Myocyte (in vitro differentiated cells): ENCODE measurements around the gene DNAH9. TPM values are rescaled to one million over a fixed set of nuclear protein-coding genes. Genes with fewer than 3 reads are reported as not detected.

Experiments used
- DNase-seq: peaks from one replicate; pipeline ENCODE4 v3.0.0-alpha.2; 2012; ENCODE audit warnings: low read depth
- total RNA-seq: library from RNA; depleted of rRNA; stranded (reverse); fragments of >200 nt; gene quantifications from 2 replicates; pipeline ENCODE4 v1.2.3, GENCODE V29; 2014

DNAH9 gene
- total RNA-seq, 1 donor from 2014 or later = not detected

GRCh38 chr17:11668618-11669017, 70.3 kb downstream of the DNAH9 start:
- no peak for DNase-seq

GRCh38 chr17:11671126-11671525, 72.9 kb downstream of the DNAH9 start:
- DNase-seq = no peak

GRCh38 chr17:11682646-11683045, 84.4 kb downstream of the DNAH9 start:
- DNase-seq = no peak

GRCh38 chr17:11690681-11691080, 92.4 kb downstream of the DNAH9 start:
- no peak for DNase-seq

- DNase-seq = no peak
Measured at GRCh38 chr17:11692688-11693087, 94.4 kb downstream of the DNAH9 start.

GRCh38 chr17:11693284-11693683, 95.0 kb downstream of the DNAH9 start:
- no peak for DNase-seq

GRCh38 chr17:11700668-11701067, 102.4 kb downstream of the DNAH9 start:
- DNase-seq = no peak

- DNase-seq = no peak
Measured at GRCh38 chr17:11701911-11702310, 103.6 kb downstream of the DNAH9 start.

- DNase-seq = no peak
Measured at GRCh38 chr17:11704041-11704440, 105.8 kb downstream of the DNAH9 start.

GRCh38 chr17:11705111-11705510, 106.8 kb downstream of the DNAH9 start:
- no peak for DNase-seq

GRCh38 chr17:11707586-11707985, 109.3 kb downstream of the DNAH9 start:
- no peak for DNase-seq

GRCh38 chr17:11712456-11712855, 114.2 kb downstream of the DNAH9 start:
- DNase-seq = no peak

GRCh38 chr17:11719203-11719602, 120.9 kb downstream of the DNAH9 start:
- no peak for DNase-seq

- DNase-seq = no peak
Measured at GRCh38 chr17:11719856-11720255, 121.6 kb downstream of the DNAH9 start.

GRCh38 chr17:11720816-11721215, 122.5 kb downstream of the DNAH9 start:
- no peak for DNase-seq

- no peak for DNase-seq
Measured at GRCh38 chr17:11730747-11731146, 132.5 kb downstream of the DNAH9 start.

- DNase-seq = no peak
Measured at GRCh38 chr17:11736613-11737312, 138.5 kb downstream of the DNAH9 start.

- no peak for DNase-seq
Measured at GRCh38 chr17:11737313-11737679, 139.0 kb downstream of the DNAH9 start.

GRCh38 chr17:11738151-11738550, 139.9 kb downstream of the DNAH9 start:
- DNase-seq = no peak

GRCh38 chr17:11739351-11739750, 141.1 kb downstream of the DNAH9 start:
- no peak for DNase-seq

GRCh38 chr17:11739848-11740247, 141.6 kb downstream of the DNAH9 start:
- DNase-seq = no peak

GRCh38 chr17:11742886-11743285, 144.6 kb downstream of the DNAH9 start:
- no peak for DNase-seq

GRCh38 chr17:11744696-11745095, 146.4 kb downstream of the DNAH9 start:
- DNase-seq = no peak

GRCh38 chr17:11747441-11747840, 149.2 kb downstream of the DNAH9 start:
- DNase-seq = no peak
